Measurements from ENCODE around the gene LHX1.

Gene LHX1

GRCh38 chr17:36938566-36939051 is 1.3 kb downstream of the LHX1 start:
- H3K9me3 Mint-ChIP-seq: no peaks in the 10 kb centered on the region
- ATAC-seq (replicated peaks) (no peak), DNase-seq (no peak)
- peaks cover 77 to 90% of the 10 kb centered on the region in 2 donors for H3K27me3 Mint-ChIP-seq
- H3K4me1 Mint-ChIP-seq (ENCODE audit: low read depth in 2 of 2): peaks cover 47 to 57% of the 10 kb centered on the region in 2 donors
- H3K36me3 Mint-ChIP-seq (ENCODE audit: insufficient read depth): peaks cover 55% of the 10 kb centered on the region
- H3K4me3 Mint-ChIP-seq: peak overlapping the region; percentile 45 to 85
- H3K27ac Mint-ChIP-seq: peak overlapping the region in 1 of 2 donors; percentile 70

GRCh38 chr17:36939052-36939801 is 2.0 kb downstream of the LHX1 start:
- DNase-seq (peak in 1 of 3 experiments; percentile 11), ATAC-seq (replicated peaks) (no peak)
- Mint-ChIP-seq H3K36me3 (ENCODE audit: insufficient read depth) (peaks cover 57% of the 10 kb centered on the region), H3K4me1 (ENCODE audit: low read depth in 2 of 2) (peaks cover 41 to 52% of the 10 kb centered on the region in 2 donors), H3K4me3 (peak overlapping the region; percentile 27 to 45), H3K27ac (peak overlapping the region in 1 of 2 donors; percentile 70), H3K27me3 (peaks cover 77 to 90% of the 10 kb centered on the region in 2 donors), H3K9me3 (no peaks in the 10 kb centered on the region)

DNA sequence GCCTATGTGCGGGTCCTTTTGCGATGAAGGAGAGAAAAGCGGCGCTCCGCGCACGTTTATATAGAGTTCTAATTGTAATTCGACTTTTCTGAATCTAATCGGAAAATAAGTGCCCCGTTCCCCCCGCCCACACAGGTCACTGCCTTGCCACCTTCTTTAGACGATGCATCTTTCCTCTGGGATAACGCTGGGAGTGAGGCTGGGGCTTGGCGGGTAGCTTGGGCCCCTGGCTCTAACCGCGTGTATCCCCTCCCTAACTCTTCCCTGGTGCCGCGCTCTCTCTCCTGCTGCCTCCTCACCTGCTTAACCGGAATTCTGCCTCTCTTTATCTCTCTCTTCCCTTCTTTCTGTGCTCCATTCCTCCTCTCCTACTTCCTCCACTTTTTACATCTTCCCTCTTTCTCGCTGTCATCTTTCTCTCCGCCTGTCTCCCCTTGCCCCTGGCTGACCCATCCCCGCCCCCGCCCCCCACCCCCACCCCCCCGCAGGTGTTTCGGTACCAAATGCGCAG is 2.6 kb downstream of the LHX1 start:
- peak in 1 of 3 experiments; percentile 11 for DNase-seq
- Mint-ChIP-seq H3K36me3 (ENCODE audit: insufficient read depth) (peaks cover 56% of the 10 kb centered on the region), H3K27me3 (peaks cover 81 to 90% of the 10 kb centered on the region in 2 donors), H3K27ac (peak overlapping the region in 1 of 2 donors; percentile 70), H3K4me1 (ENCODE audit: low read depth in 2 of 2) (peaks cover 40 to 51% of the 10 kb centered on the region in 2 donors), H3K4me3 (peak overlapping the region in 1 of 2 donors; percentile 45), H3K9me3 (no peaks in the 10 kb centered on the region)
- no peak for ATAC-seq (replicated peaks)

DNA sequence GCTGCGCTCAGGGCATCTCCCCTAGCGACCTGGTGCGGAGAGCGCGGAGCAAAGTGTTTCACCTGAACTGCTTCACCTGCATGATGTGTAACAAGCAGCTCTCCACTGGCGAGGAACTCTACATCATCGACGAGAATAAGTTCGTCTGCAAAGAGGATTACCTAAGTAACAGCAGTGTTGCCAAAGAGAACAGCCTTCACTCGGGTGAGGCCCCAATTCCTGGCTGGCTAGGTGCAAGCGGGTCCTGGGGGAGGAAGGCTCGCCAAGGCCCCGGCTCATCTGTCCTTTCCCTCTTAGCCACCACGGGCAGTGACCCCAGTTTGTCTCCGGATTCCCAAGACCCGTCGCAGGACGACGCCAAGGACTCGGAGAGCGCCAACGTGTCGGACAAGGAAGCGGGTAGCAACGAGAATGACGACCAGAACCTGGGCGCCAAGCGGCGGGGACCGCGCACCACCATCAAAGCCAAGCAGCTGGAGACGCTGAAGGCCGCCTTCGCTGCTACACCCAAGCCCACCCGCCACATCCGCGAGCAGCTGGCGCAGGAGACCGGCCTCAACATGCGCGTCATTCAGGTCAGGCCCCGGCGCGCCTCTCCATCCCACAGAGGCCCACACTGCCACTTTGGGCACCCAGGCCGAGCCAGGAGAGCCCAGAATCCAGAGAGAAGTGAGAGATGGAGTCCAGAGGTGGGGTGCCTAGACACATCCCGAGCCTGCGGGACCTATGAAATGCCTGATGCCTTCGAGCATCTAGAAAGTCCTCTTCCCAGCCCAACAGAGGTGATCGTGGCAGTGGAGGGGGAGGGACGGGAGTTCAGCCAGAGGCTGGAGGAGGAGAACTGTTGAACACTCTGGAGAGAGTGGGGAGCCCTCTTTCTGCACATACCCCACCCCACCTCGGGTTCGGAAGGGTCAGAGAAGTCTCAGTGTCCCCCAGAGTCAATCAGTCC is 3.3 kb downstream of the LHX1 start:
- ATAC-seq (replicated peaks) (no peak), DNase-seq (no peak)
- H3K4me3 Mint-ChIP-seq: no peak overlapping the region
- no peaks in the 10 kb centered on the region for H3K9me3 Mint-ChIP-seq
- H3K4me1 Mint-ChIP-seq (ENCODE audit: low read depth in 2 of 2): peaks cover 33 to 44% of the 10 kb centered on the region in 2 donors
- peaks cover 53% of the 10 kb centered on the region for H3K36me3 Mint-ChIP-seq (ENCODE audit: insufficient read depth)
- H3K27ac Mint-ChIP-seq: peak overlapping the region in 1 of 2 donors; percentile 44
- H3K27me3 Mint-ChIP-seq: peaks cover 81 to 90% of the 10 kb centered on the region in 2 donors

DNA sequence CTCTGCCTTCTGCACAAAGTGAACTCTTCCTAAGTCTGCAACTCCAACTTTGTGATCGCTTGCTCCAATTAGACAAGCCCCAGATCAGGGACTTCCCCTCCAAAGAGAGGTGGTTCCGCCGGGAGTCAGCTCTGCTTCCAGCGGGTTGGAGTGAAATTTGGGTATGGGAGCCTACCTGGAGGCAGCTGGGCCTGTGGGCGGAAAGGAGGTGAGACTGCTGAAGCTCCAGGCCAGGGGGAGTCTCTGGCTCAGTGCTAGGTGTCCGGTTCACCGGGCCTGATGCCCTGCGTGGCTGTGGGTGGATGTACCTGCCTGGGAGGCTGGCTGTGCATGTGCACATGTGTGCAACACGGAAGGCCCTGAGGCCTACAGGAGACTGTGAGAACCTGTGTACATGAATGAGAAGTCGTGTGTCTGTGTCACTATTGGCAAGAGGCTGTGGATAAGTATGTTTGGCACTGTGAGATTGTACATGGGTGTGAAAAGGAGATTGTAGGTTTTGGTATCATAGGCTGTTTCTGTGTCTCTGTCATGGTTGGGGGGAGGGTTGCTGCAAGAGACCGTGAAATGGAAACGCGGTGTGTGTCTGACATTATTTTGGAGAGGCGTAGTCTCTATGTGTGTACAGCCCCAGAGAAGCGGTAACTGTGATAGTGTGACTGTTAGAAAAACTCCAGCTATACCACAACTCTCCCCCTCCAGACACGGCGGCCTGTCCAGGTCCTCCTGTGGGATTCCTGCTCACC is 4.2 kb downstream of the LHX1 start:
- peak overlapping the region; percentile 4 to 6 for H3K4me3 Mint-ChIP-seq
- no peak for DNase-seq
- H3K27ac Mint-ChIP-seq: peak overlapping the region in 1 of 2 donors; percentile 44
- peaks cover 53% of the 10 kb centered on the region for H3K36me3 Mint-ChIP-seq (ENCODE audit: insufficient read depth)
- peaks cover 27 to 40% of the 10 kb centered on the region in 2 donors for H3K4me1 Mint-ChIP-seq (ENCODE audit: low read depth in 2 of 2)
- no peaks in the 10 kb centered on the region for H3K9me3 Mint-ChIP-seq
- peaks cover 76 to 90% of the 10 kb centered on the region in 2 donors for H3K27me3 Mint-ChIP-seq
- no peak for ATAC-seq (replicated peaks)

DNA sequence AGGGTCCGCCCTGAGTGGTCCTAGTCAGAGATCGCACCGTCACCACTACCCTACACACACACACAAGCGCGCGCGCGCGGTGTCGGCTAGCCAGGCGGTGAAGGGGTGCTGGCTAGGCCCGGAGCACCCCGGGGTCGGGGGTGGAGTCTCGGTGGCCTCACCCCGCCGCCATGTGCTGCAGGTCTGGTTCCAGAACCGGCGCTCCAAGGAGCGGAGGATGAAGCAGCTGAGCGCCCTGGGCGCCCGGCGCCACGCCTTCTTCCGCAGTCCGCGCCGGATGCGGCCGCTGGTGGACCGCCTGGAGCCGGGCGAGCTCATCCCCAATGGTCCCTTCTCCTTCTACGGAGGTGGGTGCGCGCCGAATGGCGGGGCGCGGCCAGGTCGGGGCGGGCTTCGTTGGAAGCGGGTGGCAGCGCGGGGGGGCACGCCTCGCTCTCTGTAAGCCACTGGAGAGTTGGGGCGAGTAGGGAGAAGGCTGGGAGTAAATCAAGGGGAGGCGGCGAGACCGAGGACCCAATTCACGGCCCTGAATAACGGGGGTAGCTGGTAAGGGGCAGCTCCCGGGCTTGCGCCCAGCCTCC is 4.8 kb downstream of the LHX1 start:
- ATAC-seq (replicated peaks): no peak
- Mint-ChIP-seq H3K27me3 (peaks cover 79 to 90% of the 10 kb centered on the region in 2 donors), H3K4me3 (peak overlapping the region in 1 of 2 donors; percentile 45), H3K9me3 (no peaks in the 10 kb centered on the region), H3K27ac (no peak overlapping the region), H3K36me3 (ENCODE audit: insufficient read depth) (peaks cover 51% of the 10 kb centered on the region), H3K4me1 (ENCODE audit: low read depth in 2 of 2) (peaks cover 23 to 37% of the 10 kb centered on the region in 2 donors)
- no peak for DNase-seq

- Mint-ChIP-seq H3K36me3 (ENCODE audit: insufficient read depth) (peaks cover 50% of the 10 kb centered on the region), H3K27me3 (peaks cover 79 to 90% of the 10 kb centered on the region in 2 donors), H3K4me3 (peak overlapping the region; percentile 45 to 58), H3K27ac (no peak overlapping the region), H3K4me1 (ENCODE audit: low read depth in 2 of 2) (peaks cover 19 to 32% of the 10 kb centered on the region in 2 donors), H3K9me3 (no peaks in the 10 kb centered on the region)
- DNase-seq (no peak), ATAC-seq (replicated peaks) (peak; percentile 74)
Observed at GRCh38 chr17:36942631-36943125, 5.4 kb downstream of the LHX1 start.

DNA sequence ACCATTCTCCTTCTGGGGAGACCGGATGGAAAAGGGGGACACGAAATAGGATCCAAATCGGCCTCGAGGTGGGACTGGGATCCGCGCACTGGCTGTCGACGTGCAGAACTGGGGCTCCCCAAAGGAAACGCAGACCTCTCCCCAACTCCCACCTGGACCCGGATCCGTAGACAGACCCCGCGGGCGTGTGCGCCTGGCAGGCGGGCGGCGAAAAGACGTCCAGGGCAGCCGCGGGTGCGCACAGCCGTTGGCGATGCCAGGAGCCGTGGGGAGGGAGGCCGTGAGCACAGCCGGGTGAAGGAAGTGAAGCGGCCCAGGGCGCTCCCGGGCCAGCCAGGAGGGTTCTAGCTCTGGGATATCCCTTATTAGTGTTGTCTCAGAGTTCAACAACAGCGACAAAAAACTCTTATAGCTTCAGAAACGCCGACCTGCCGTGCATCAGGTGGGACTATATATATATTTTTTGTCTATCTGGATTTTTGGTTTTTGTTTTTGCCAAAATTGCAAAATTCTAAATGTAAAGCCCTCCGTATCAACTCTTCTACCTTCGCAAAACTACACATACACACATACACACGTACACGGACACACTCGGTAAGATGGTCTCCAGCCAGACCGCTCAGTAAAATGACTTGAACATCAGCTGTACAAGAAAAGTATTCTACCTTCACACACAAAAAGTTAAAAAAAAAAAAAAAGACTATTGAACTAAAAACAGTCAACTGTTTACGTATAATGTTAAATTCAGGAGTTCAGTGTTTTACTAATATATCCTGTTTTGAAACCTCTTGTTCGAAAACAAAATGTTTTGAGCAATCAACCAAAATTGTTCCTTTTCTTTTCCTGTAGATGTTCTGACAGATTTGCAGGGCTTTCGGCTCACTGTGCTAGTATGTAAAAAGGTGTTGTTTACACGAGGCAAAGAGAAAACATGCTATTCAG is 6.2 kb downstream of the LHX1 start:
- peaks cover 45% of the 10 kb centered on the region for H3K36me3 Mint-ChIP-seq (ENCODE audit: insufficient read depth)
- H3K27ac Mint-ChIP-seq: peak overlapping the region in 1 of 2 donors; percentile 13
- ATAC-seq (replicated peaks) (no peak), DNase-seq (no peak)
- peak overlapping the region; percentile 45 to 58 for H3K4me3 Mint-ChIP-seq
- no peaks in the 10 kb centered on the region for H3K9me3 Mint-ChIP-seq
- H3K27me3 Mint-ChIP-seq: peaks cover 73 to 81% of the 10 kb centered on the region in 2 donors
- peaks cover 19 to 31% of the 10 kb centered on the region in 2 donors for H3K4me1 Mint-ChIP-seq (ENCODE audit: low read depth in 2 of 2)

GRCh38 chr17:36944553-36944952 is 7.3 kb downstream of the LHX1 start:
- no peak for ATAC-seq (replicated peaks)
- H3K27me3 Mint-ChIP-seq: peaks cover 64 to 71% of the 10 kb centered on the region in 2 donors
- no peak for DNase-seq
- peaks cover 21 to 31% of the 10 kb centered on the region in 2 donors for H3K4me1 Mint-ChIP-seq (ENCODE audit: low read depth in 2 of 2)
- peaks cover 42% of the 10 kb centered on the region for H3K36me3 Mint-ChIP-seq (ENCODE audit: insufficient read depth)
- H3K4me3 Mint-ChIP-seq: no peak overlapping the region
- H3K27ac Mint-ChIP-seq: no peak overlapping the region
- no peaks in the 10 kb centered on the region for H3K9me3 Mint-ChIP-seq

GRCh38 chr17:36945140-36945539 is 7.9 kb downstream of the LHX1 start:
- H3K4me1 Mint-ChIP-seq (ENCODE audit: low read depth in 2 of 2): peaks cover 27 to 34% of the 10 kb centered on the region in 2 donors
- H3K9me3 Mint-ChIP-seq: no peaks in the 10 kb centered on the region
- peaks cover 36% of the 10 kb centered on the region for H3K36me3 Mint-ChIP-seq (ENCODE audit: insufficient read depth)
- no peak overlapping the region for H3K4me3 Mint-ChIP-seq
- H3K27me3 Mint-ChIP-seq: peaks cover 59 to 65% of the 10 kb centered on the region in 2 donors
- DNase-seq: no peak
- H3K27ac Mint-ChIP-seq: no peak overlapping the region
- ATAC-seq (replicated peaks): no peak

- no peak for ATAC-seq (replicated peaks)
- H3K4me1 Mint-ChIP-seq (ENCODE audit: low read depth in 2 of 2): peaks cover 35 to 36% of the 10 kb centered on the region in 2 donors
- H3K27ac Mint-ChIP-seq: no peak overlapping the region
- H3K27me3 Mint-ChIP-seq: peaks cover 49 to 55% of the 10 kb centered on the region in 2 donors
- peaks cover 27% of the 10 kb centered on the region for H3K36me3 Mint-ChIP-seq (ENCODE audit: insufficient read depth)
- DNase-seq: no peak
- H3K9me3 Mint-ChIP-seq: no peaks in the 10 kb centered on the region
- H3K4me3 Mint-ChIP-seq: no peak overlapping the region
Observed at GRCh38 chr17:36945959-36946725, 8.9 kb downstream of the LHX1 start.
